ENCODE measurements around the gene MYH9.

DNA sequence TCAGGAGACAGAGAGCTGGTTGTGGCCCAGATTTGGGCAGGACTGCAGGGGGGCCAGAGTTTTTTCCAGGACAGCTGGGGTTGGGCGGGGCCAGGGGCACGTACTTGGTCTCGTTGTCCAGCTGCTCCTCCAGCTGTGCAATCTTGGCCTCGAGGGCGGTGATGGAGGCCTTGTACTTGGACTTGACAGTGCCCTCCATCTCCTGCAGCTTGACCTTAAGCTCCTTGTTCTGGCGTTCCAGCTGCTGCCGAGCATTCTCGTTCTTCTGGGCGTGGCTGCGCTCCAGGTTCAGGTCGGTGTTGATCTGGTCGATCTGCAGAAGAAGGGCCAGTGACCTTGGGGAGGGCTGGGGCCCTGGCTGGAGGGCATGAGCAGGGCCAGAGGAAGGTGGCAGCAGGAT, 102.8 kb downstream of the MYH9 start:
- no peak for TF ChIP-seq POLR2A (IDR thresholded peaks at IDR 0.05)
- TF ChIP-seq, protein P1, sequence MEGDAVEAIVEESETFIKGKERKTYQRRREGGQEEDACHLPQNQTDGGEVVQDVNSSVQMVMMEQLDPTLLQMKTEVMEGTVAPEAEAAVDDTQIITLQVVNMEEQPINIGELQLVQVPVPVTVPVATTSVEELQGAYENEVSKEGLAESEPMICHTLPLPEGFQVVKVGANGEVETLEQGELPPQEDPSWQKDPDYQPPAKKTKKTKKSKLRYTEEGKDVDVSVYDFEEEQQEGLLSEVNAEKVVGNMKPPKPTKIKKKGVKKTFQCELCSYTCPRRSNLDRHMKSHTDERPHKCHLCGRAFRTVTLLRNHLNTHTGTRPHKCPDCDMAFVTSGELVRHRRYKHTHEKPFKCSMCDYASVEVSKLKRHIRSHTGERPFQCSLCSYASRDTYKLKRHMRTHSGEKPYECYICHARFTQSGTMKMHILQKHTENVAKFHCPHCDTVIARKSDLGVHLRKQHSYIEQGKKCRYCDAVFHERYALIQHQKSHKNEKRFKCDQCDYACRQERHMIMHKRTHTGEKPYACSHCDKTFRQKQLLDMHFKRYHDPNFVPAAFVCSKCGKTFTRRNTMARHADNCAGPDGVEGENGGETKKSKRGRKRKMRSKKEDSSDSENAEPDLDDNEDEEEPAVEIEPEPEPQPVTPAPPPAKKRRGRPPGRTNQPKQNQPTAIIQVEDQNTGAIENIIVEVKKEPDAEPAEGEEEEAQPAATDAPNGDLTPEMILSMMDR (IDR thresholded peaks at IDR 0.05): no peak
